GM21367 (cell line): ENCODE data around the gene ZNF425.
"Not testable (repeated sequence)": the region's sequence is repeated elsewhere in the genome, so short reads cannot be mapped to it uniquely, and the experiment has no call there.

Source experiments
- ATAC-seq: cut with Tn5 transposase; IDR thresholded peaks from one replicate; pipeline ENCODE4 v1.9.1; 2021; ENCODE audit not compliant: unreplicated experiment

Gene ZNF425

GRCh38 chr7:149133028-149133710 is 7.0 kb upstream of the ZNF425 start:
- no peak for ATAC-seq

- ATAC-seq, result no peak
Observed at GRCh38 chr7:149130572-149131198, 4.6 kb upstream of the ZNF425 start.

- peak; percentile 28 for ATAC-seq
Observed at GRCh38 chr7:149126662-149127266, 640 bp upstream of the ZNF425 start.

- ATAC-seq, result peak; percentile 4
Observed at GRCh38 chr7:149125189-149125862, 798 bp downstream of the ZNF425 start.

- no peak for ATAC-seq
Observed at GRCh38 chr7:149109969-149110368, 16.2 kb downstream of the ZNF425 start.

- no peak for ATAC-seq
Observed at GRCh38 chr7:149104749-149105148, 21.4 kb downstream of the ZNF425 start.

- no peak for ATAC-seq
Observed at GRCh38 chr7:149104214-149104613, 21.9 kb downstream of the ZNF425 start.

- ATAC-seq, result no peak
Observed at GRCh38 chr7:149103424-149103823, 22.7 kb downstream of the ZNF425 start.

GRCh38 chr7:149102666-149103065 is 23.5 kb downstream of the ZNF425 start:
- no peak for ATAC-seq

GRCh38 chr7:149100821-149101220 is 25.3 kb downstream of the ZNF425 start:
- no peak for ATAC-seq

- no peak for ATAC-seq
Observed at GRCh38 chr7:149099058-149099457, 27.1 kb downstream of the ZNF425 start.

GRCh38 chr7:149097088-149097487 is 29.0 kb downstream of the ZNF425 start:
- no peak for ATAC-seq

- ATAC-seq, result no peak
Observed at GRCh38 chr7:149093228-149093627, 32.9 kb downstream of the ZNF425 start.

- not testable (repeated sequence) for ATAC-seq
Observed at GRCh38 chr7:149092244-149092643, 33.9 kb downstream of the ZNF425 start.

GRCh38 chr7:149090397-149091195 is 35.5 kb downstream of the ZNF425 start, which contains the start of gene ZNF786:
Gene ZNF786 (minus strand): TSS chr7:149090718. CDS start chr7:149090640, 78 bp downstream.
- ATAC-seq, result peak; percentile 75

- ATAC-seq, result no peak
Observed at GRCh38 chr7:149087376-149087775, 38.7 kb downstream of the ZNF425 start.

GRCh38 chr7:149085866-149086265 is 40.3 kb downstream of the ZNF425 start:
- ATAC-seq, result no peak

GRCh38 chr7:149084407-149084806 is 41.7 kb downstream of the ZNF425 start:
- ATAC-seq, result no peak

- ATAC-seq, result no peak
Observed at GRCh38 chr7:149081914-149082313, 44.2 kb downstream of the ZNF425 start.

- no peak for ATAC-seq
Observed at GRCh38 chr7:149077594-149077993, 48.5 kb downstream of the ZNF425 start.

- ATAC-seq, result no peak
Observed at GRCh38 chr7:149075286-149075685, 50.8 kb downstream of the ZNF425 start.
